Memory B cell (primary cell): ENCODE results near the gene FAM114A2.
"Not testable (repeated sequence)": the region's sequence is repeated elsewhere in the genome, so short reads cannot be mapped to it uniquely, and the experiment has no call there.

Experiments
- ATAC-seq: fragments of 150-1000 bp; cut with Tn5 transposase; 2 replicates; pipeline ENCODE4 v1.10.0; 2021; ENCODE audit warnings: low read depth, mild to moderate bottlenecking, moderate library complexity
- DNase-seq, 2 donors: peaks; one replicate each; pipeline ENCODE4 v3.0.0; 2022; ENCODE audit warnings: low spot score in 2 of 2
- H3K27ac Mint-ChIP-seq: one replicate; pipeline ENCODE4 v1.8.0; 2022; ENCODE audit warnings: mild to moderate bottlenecking, moderate library complexity, mixed read lengths
- H3K27me3 Mint-ChIP-seq: one replicate; pipeline ENCODE4 v1.8.0; 2022; ENCODE audit warnings: mixed read lengths
- H3K36me3 Mint-ChIP-seq: one replicate; pipeline ENCODE4 v1.8.0; 2022; ENCODE audit warnings: mild to moderate bottlenecking, mixed read lengths
- H3K4me1 Mint-ChIP-seq: one replicate; pipeline ENCODE4 v1.8.0; 2022; ENCODE audit warnings: mixed read lengths
- H3K4me3 Mint-ChIP-seq: one replicate; pipeline ENCODE4 v1.8.0; 2022; ENCODE audit warnings: mild to moderate bottlenecking, moderate library complexity, mixed read lengths
- H3K9me3 Mint-ChIP-seq: one replicate; pipeline ENCODE4 v1.8.0; 2022; ENCODE audit warnings: mixed read lengths

The FAM114A2 gene

GRCh38 chr5:154038707-154039457 is at the start of gene FAM114A2, which contains the start of gene MFAP3:
FAM114A2 (minus strand) TSS chr5:154038910; CDS start chr5:154034953, 3,957 bp downstream.
MFAP3 (plus strand) TSS chr5:154038967; CDS start chr5:154049723, 10,756 bp downstream.
- ATAC-seq, result peak; percentile 96
- Mint-ChIP-seq H3K4me3 (peak within 1 kb of the TSS; percentile 93), H3K36me3 (peaks cover 9% of the 10 kb centered on the region), H3K27ac (peak within 1 kb of the TSS; percentile 97), H3K9me3 (no peaks in the 10 kb centered on the region), H3K4me1 (peaks cover 23% of the 10 kb centered on the region), H3K27me3 (no peaks in the 10 kb centered on the region)
- DNase-seq, result peak; percentile 75 to 76

DNA sequence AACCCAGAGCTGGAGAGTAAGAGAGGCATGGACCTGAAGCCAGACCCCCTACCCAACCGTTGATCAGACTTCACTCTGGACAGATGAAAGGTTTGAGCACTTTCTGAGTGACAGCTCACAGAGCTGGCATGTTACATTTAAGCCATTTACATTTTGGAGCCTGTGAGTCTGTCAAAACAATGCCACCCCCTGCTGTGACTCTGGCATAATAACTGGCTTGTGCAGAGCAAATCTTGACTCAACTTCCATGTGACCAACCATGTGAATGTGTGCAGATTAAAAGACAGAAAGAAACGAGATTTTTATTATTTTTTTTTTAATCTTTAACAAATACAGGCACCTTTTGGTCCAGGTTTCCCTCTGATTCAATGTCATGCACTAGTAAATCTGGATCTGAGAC is 48.5 kb upstream of the FAM114A2 start:
- ATAC-seq (no peak), DNase-seq (no peak)
- Mint-ChIP-seq H3K4me3 (no peak overlapping the region), H3K9me3 (peaks cover 1% of the 10 kb centered on the region), H3K27ac (no peak overlapping the region), H3K4me1 (no peaks in the 10 kb centered on the region), H3K36me3 (no peaks in the 10 kb centered on the region), H3K27me3 (peaks cover 8% of the 10 kb centered on the region)

- Mint-ChIP-seq H3K27ac (no peak overlapping the region), H3K4me3 (no peak overlapping the region), H3K4me1 (no peaks in the 10 kb centered on the region), H3K9me3 (peaks cover 1% of the 10 kb centered on the region), H3K27me3 (peaks cover 5% of the 10 kb centered on the region), H3K36me3 (no peaks in the 10 kb centered on the region)
- ATAC-seq, result no peak
- DNase-seq, result no peak
These were observed 47.9 kb upstream of the FAM114A2 start for GRCh38 chr5:154086641-154087040.

- Mint-ChIP-seq H3K36me3 (no peaks in the 10 kb centered on the region), H3K27me3 (peaks cover 4% of the 10 kb centered on the region), H3K27ac (no peak overlapping the region), H3K4me1 (no peaks in the 10 kb centered on the region), H3K4me3 (no peak overlapping the region), H3K9me3 (peaks cover 1% of the 10 kb centered on the region)
- ATAC-seq (no peak), DNase-seq (no peak)
These were observed 47.4 kb upstream of the FAM114A2 start for GRCh38 chr5:154086146-154086545.

GRCh38 chr5:154084062-154084639 is 45.4 kb upstream of the FAM114A2 start:
- H3K9me3 Mint-ChIP-seq, result peaks cover 1% of the 10 kb centered on the region
- H3K4me3 Mint-ChIP-seq, result no peak overlapping the region
- no peaks in the 10 kb centered on the region for H3K36me3 Mint-ChIP-seq
- H3K27ac Mint-ChIP-seq, result no peak overlapping the region
- ATAC-seq (no peak), DNase-seq (no peak)
- H3K4me1 Mint-ChIP-seq, result no peaks in the 10 kb centered on the region
- H3K27me3 Mint-ChIP-seq, result peaks cover 4% of the 10 kb centered on the region

- Mint-ChIP-seq H3K4me1 (no peaks in the 10 kb centered on the region), H3K9me3 (no peaks in the 10 kb centered on the region), H3K27me3 (no peaks in the 10 kb centered on the region), H3K36me3 (no peaks in the 10 kb centered on the region), H3K4me3 (no peak overlapping the region), H3K27ac (no peak overlapping the region)
- no peak for ATAC-seq
- DNase-seq, result no peak
These were observed 42.5 kb upstream of the FAM114A2 start for GRCh38 chr5:154081246-154081645.

- Mint-ChIP-seq H3K36me3 (no peaks in the 10 kb centered on the region), H3K27me3 (no peaks in the 10 kb centered on the region), H3K4me3 (no peak overlapping the region), H3K27ac (no peak overlapping the region), H3K4me1 (no peaks in the 10 kb centered on the region), H3K9me3 (no peaks in the 10 kb centered on the region)
- ATAC-seq, result no peak
- no peak for DNase-seq
These were observed 39.6 kb upstream of the FAM114A2 start for GRCh38 chr5:154078272-154078671.

DNA sequence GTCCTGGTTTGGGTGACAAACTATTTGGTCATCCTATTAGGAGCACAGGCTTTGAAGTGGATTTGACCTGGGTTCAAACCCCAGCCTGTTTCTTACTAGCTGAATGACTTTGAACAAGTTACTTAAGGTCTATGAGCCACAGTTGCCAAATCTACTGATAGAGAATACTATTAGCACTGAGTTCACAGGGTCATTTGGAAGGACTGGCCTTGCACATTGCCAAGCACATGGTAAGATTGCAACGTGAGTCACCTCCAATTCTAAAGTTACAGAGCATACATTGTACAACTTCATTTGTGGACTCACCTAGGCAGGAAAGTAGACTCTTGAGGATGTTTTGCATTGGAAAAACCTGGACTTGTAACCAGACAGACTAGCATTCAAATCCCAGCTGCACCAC is 39.0 kb upstream of the FAM114A2 start:
- Mint-ChIP-seq H3K27ac (no peak overlapping the region), H3K27me3 (no peaks in the 10 kb centered on the region), H3K9me3 (no peaks in the 10 kb centered on the region), H3K4me1 (no peaks in the 10 kb centered on the region), H3K36me3 (no peaks in the 10 kb centered on the region), H3K4me3 (no peak overlapping the region)
- DNase-seq, result no peak
- ATAC-seq, result no peak

- Mint-ChIP-seq H3K9me3 (no peaks in the 10 kb centered on the region), H3K4me1 (peaks cover 2% of the 10 kb centered on the region), H3K4me3 (no peak overlapping the region), H3K36me3 (no peaks in the 10 kb centered on the region), H3K27ac (no peak overlapping the region), H3K27me3 (no peaks in the 10 kb centered on the region)
- no peak for DNase-seq
- no peak for ATAC-seq
These were observed 37.7 kb upstream of the FAM114A2 start for GRCh38 chr5:154076240-154076922.

- Mint-ChIP-seq H3K4me1 (peaks cover 2% of the 10 kb centered on the region), H3K9me3 (no peaks in the 10 kb centered on the region), H3K36me3 (no peaks in the 10 kb centered on the region), H3K27ac (no peak overlapping the region), H3K4me3 (no peak overlapping the region), H3K27me3 (peaks cover 1% of the 10 kb centered on the region)
- DNase-seq (peak; percentile 80 to 82), ATAC-seq (peak; percentile 91)
These were observed 33.9 kb upstream of the FAM114A2 start for GRCh38 chr5:154072414-154073171.

DNA sequence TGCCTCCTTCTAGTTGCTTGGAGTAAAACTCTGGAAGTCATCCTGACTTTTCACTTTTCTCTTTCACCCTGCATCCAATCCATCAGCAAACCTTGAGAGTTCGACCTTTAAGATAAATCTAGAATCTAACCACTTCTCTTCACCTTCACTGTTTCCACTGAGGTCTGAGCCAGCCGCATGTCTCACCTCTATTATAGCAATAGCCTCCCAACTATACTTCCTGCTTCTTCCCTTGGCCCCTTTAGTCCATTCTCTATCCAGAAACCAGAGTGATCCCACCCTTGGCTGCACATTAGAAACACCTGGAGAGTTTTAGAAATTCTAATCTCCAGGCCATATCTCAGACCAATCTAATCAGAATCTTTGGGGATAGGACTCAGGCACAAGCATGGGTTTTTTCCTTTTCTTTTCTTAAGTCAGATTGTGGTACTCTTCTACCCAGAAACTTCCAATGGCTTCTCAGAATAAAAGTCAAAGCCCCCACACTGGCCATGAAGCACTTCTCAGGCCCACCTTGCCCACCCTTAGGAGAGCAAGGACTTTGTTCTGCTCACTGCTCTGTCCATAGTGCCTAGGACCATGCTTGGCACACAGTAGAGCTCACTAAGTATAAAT is 33.2 kb upstream of the FAM114A2 start:
- DNase-seq, result no peak
- ATAC-seq, result no peak
- H3K27me3 Mint-ChIP-seq, result peaks cover 1% of the 10 kb centered on the region
- no peak overlapping the region for H3K27ac Mint-ChIP-seq
- no peak overlapping the region for H3K4me3 Mint-ChIP-seq
- H3K36me3 Mint-ChIP-seq, result no peaks in the 10 kb centered on the region
- peaks cover 2% of the 10 kb centered on the region for H3K4me1 Mint-ChIP-seq
- H3K9me3 Mint-ChIP-seq, result no peaks in the 10 kb centered on the region

GRCh38 chr5:154069854-154070253 is 31.1 kb upstream of the FAM114A2 start:
- H3K4me1 Mint-ChIP-seq, ATAC-seq, DNase-seq, H3K27ac Mint-ChIP-seq, H3K4me3 Mint-ChIP-seq, H3K9me3 Mint-ChIP-seq, H3K36me3 Mint-ChIP-seq, H3K27me3 Mint-ChIP-seq: not testable (repeated sequence)

GRCh38 chr5:154065971-154066370 is 27.3 kb upstream of the FAM114A2 start:
- H3K9me3 Mint-ChIP-seq, result no peaks in the 10 kb centered on the region
- DNase-seq (no peak), ATAC-seq (no peak)
- H3K27ac Mint-ChIP-seq, result no peak overlapping the region
- peaks cover 1% of the 10 kb centered on the region for H3K27me3 Mint-ChIP-seq
- H3K36me3 Mint-ChIP-seq, result no peaks in the 10 kb centered on the region
- H3K4me1 Mint-ChIP-seq, result no peaks in the 10 kb centered on the region
- H3K4me3 Mint-ChIP-seq, result no peak overlapping the region
